Activated T-cell treated with anti-CD3 and anti-CD28 coated beads, Interleukin-2, amount 50 U/mL, for 72 hours (primary cell): ENCODE data around the gene HIPK1. TPM values are rescaled to one million over a fixed set of nuclear protein-coding genes. Genes with fewer than 3 reads are reported as not detected.

ENCODE experiments used
- ATAC-seq, 2 donors: fragments of 150-1000 bp; cut with Tn5 transposase; replicated peaks in 1 of 2; 2 replicates each; pipeline ENCODE4 v1.10.0; 2021; ENCODE audit warnings: moderate library complexity in 2 of 2, mild to moderate bottlenecking in 1 of 2
- DNase-seq, 2 donors: peaks; one replicate each; pipeline ENCODE4 v3.0.0; 2021 to 2022; ENCODE audit warnings: mixed read lengths in 1 of 2
- H3K27ac Mint-ChIP-seq: one replicate; pipeline ENCODE4 v1.8.0; 2022; ENCODE audit warnings: mild to moderate bottlenecking, moderate library complexity, mixed read lengths
- H3K27me3 Mint-ChIP-seq: one replicate; pipeline ENCODE4 v1.8.0; 2022; ENCODE audit warnings: low read depth, mixed read lengths
- H3K36me3 Mint-ChIP-seq, 2 donors: one replicate each; pipeline ENCODE4 v1.8.0; 2022; ENCODE audit warnings: mixed read lengths in 2 of 2, mild to moderate bottlenecking in 1 of 2; ENCODE audit not compliant: insufficient read depth in 2 of 2
- H3K4me1 Mint-ChIP-seq: one replicate; pipeline ENCODE4 v1.8.0; 2022; ENCODE audit warnings: low read depth, mixed read lengths
- H3K4me3 Mint-ChIP-seq, 2 donors: one replicate each; pipeline ENCODE4 v1.8.0; 2022; ENCODE audit warnings: mild to moderate bottlenecking in 2 of 2, mixed read lengths in 2 of 2, moderate library complexity in 2 of 2
- H3K9me3 Mint-ChIP-seq, 2 donors: one replicate each; pipeline ENCODE4 v1.8.0; 2022; ENCODE audit warnings: mixed read lengths in 2 of 2
- total RNA-seq, 2 donors: library from RNA; stranded (reverse); gene quantifications; one replicate each; pipeline ENCODE4 v1.2.3, GENCODE V29; 2022

Gene HIPK1
- total RNA-seq, 2 donors from 2014 or later = 74.4 to 75.6 TPM

DNA sequence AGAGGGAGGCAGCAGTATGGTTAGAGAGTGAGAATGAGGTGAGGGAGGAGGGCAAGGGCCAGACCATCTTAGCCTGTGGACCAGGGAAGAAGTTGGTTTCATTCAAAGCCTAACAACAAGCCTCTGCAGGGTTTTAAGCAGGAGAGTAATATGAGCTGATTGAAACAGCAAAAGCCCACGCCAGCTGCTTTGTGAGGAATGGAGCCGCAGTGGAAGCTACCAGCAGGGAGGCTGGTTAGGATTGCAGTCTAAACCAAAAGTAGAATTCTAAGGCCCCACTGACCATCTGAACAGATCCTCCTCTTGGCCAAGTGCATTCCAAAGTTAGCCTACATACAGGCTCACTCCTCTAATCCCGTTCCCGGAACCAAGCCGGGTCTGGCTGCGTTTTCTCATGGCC, 94.9 kb downstream of the HIPK1 start:
- no peak overlapping the region for H3K4me3 Mint-ChIP-seq

DNA sequence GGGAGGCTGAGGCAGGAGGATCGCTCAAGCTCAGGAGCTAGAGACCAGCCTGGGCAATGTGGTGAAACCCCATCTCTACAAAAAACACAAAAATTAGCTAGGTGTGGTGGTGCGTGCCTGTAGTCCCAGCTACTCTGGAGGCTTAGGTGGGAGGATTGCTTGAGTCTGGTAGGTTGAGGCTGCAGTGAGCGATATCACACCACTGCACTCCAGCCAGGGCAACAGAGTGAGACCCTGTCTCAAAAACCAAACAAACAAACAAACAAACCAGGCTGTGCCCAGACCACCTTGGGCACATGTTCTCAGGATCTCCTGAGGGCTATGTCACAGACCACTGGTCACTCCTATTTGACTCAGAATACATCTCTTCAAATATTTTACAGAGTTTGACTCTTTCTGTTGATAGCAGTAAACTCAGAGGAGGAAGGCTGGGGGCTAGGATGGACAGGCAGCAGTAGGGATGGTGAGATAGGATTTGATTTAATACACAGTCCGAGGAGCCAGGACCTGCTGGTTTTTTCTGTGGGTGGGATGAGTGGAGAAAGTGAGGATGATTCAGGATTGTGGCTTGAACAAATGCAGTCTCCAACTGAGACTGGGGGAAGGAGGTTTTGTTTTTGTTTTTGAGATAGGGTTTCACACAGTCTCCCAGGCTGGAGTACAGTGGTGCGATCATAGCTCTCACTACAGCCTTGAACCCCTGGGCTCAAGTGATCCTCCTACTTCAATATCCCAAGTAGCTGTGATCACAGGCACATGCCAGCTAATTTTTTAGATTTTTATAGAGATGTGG, 96.7 kb downstream of the HIPK1 start:
- H3K27ac Mint-ChIP-seq = no peak overlapping the region
- no peaks in the 10 kb centered on the region for H3K27me3 Mint-ChIP-seq
- ATAC-seq (no peak), DNase-seq (no peak)
- H3K36me3 Mint-ChIP-seq = no peaks in the 10 kb centered on the region
- no peaks in the 10 kb centered on the region for H3K4me1 Mint-ChIP-seq
- H3K4me3 Mint-ChIP-seq = no peak overlapping the region
- H3K9me3 Mint-ChIP-seq = no peaks in the 10 kb centered on the region

More for the DNA sequence above, 94.9 kb downstream of the HIPK1 start:
- Mint-ChIP-seq H3K4me1 (no peaks in the 10 kb centered on the region), H3K27me3 (no peaks in the 10 kb centered on the region), H3K27ac (no peak overlapping the region), H3K36me3 (peaks cover 0 to 2% of the 10 kb centered on the region in 2 donors), H3K9me3 (peaks cover 0 to 7% of the 10 kb centered on the region in 2 donors)
- DNase-seq = no peak
- no peak for ATAC-seq

DNA sequence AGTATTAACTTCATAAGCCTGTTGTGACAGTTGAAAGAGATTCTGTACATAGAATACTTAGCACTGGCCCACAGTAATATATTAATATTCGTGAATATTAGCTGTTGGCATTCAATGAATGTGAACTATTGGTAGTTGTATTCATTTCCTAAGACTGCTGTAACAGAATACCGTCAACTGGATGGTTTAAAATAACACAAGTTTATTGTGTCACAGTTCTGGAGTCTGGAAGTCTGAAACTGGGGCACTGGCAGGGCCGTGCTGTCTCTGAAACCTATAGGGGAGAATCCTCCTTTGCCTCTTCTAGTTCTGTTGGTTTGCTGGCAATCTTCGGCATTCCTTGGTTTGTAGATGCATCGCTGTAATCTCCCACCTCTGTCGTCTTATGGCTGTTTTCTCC, 97.7 kb downstream of the HIPK1 start:
- ATAC-seq (no peak), DNase-seq (no peak)
- Mint-ChIP-seq H3K27me3 (no peaks in the 10 kb centered on the region), H3K9me3 (no peaks in the 10 kb centered on the region), H3K36me3 (no peaks in the 10 kb centered on the region), H3K27ac (no peak overlapping the region), H3K4me1 (no peaks in the 10 kb centered on the region), H3K4me3 (no peak overlapping the region)

Other genes with a start within 250 kb of the HIPK1 start
- 10 to 100 TPM; 12.9 to 16.2 TPM for gene PHTF1, start 169.8 kb upstream of the HIPK1 start, total RNA-seq
- 10 to 100 TPM; 18.4 to 23.9 TPM for gene RSBN1, start 116.8 kb upstream of the HIPK1 start, total RNA-seq
- gene PTPN22, start 57.6 kb upstream of the HIPK1 start, total RNA-seq = 10 to 100 TPM; 59.8 to 82.5 TPM
- gene BCL2L15, start 41.7 kb upstream of the HIPK1 start, total RNA-seq = 1 to 10 TPM; 1.3 to 1.7 TPM
- gene AP4B1, start 24.5 kb upstream of the HIPK1 start, total RNA-seq = 10 to 100 TPM; 50.5 to 68.8 TPM
- gene DCLRE1B, start 24.0 kb upstream of the HIPK1 start, total RNA-seq = 10 to 100 TPM; 13.8 to 17.8 TPM
- gene OLFML3, start 50.1 kb downstream of the HIPK1 start, total RNA-seq = 1 to 10 TPM in 1 of 2 donors, under 1 TPM in 1; 0.90 to 1.0 TPM
- gene SYT6, start 224.5 kb downstream of the HIPK1 start, total RNA-seq = not detected